ENCODE data around the gene ITCH.

DNA sequence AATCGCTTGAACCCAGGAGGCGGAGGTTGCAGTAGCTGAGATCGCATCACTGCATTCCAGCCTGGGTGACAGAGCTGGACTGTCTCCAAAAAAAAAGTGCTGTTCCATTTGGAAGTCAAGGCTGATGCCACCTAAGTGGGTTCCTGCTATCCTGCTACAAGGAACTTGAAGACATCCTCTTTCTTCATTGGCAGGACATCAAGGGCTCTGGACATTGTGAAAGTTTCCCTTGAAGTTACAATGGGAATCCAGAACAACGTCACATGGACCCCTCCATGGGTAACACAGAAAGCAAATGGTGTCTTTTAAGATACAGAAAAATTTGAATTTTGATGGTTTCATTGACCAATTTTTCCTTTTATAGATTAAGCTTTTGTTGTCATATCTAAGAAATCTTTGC lies 15.5 kb upstream of the ITCH start:
- no peak for TF ChIP-seq JUN (IDR thresholded peaks at IDR 0.05; ENCODE audit: borderline replicate concordance, insufficient read depth, insufficient read length, low read depth)
- TF ChIP-seq, protein P1, sequence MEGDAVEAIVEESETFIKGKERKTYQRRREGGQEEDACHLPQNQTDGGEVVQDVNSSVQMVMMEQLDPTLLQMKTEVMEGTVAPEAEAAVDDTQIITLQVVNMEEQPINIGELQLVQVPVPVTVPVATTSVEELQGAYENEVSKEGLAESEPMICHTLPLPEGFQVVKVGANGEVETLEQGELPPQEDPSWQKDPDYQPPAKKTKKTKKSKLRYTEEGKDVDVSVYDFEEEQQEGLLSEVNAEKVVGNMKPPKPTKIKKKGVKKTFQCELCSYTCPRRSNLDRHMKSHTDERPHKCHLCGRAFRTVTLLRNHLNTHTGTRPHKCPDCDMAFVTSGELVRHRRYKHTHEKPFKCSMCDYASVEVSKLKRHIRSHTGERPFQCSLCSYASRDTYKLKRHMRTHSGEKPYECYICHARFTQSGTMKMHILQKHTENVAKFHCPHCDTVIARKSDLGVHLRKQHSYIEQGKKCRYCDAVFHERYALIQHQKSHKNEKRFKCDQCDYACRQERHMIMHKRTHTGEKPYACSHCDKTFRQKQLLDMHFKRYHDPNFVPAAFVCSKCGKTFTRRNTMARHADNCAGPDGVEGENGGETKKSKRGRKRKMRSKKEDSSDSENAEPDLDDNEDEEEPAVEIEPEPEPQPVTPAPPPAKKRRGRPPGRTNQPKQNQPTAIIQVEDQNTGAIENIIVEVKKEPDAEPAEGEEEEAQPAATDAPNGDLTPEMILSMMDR (IDR thresholded peaks at IDR 0.05; ENCODE audit: extremely low read depth in 1 of 2, insufficient read depth in 1 of 2, low read depth in 1 of 2, low read length in 2 of 2), result no peak

Measured in endothelial cell of umbilical vein (primary cell).